ENCODE data around the gene INF2. TPM values are rescaled to one million over a fixed set of nuclear protein-coding genes. Genes with fewer than 3 reads are reported as not detected.

The INF2 gene
- total RNA-seq, 8 experiments from 2014 or later: 2.4 to 31.1 (median 7.5) TPM

DNA sequence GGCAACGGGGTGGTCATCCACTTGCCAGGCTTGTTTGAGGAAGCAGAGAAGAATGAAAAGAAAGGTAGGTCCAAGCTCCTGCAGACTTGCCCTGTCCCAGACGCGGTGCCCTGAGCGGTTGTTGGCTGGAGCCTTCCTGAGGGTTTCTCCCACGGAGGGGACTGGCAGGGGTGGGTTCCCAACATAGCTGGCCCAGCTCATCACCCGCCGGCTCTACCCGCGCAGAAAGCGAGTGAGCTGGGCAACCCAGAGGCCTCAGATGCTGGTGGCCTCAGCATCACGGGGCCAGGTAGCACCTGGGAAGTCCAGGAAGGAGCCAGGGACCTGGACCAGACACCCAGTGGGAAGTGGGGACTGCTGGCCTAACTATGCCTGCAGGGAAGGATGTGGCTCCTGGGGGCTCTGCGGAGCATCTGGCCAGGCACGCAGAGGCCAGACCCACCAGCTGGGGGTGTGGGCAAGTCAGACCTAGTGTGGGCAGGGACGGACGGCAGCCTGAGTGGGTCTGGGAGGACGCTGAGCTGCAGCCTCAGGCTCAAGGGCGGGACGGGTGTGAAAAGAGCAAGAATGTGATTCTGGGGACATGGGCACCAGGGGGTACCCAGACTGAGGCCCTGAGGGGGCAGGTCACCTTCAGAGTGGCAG, 49.1 kb downstream of the INF2 start:
- in situ Hi-C loops (cut with MboI; ENCODE audit: low pct_unique_long_range_greater_than_20kb in 2 of 9, low sequenced_read_pairs in 9 of 9, unreplicated experiment in 9 of 9): no loop called here
- WGBS, 10 experiments: 40 to 97% (median 74%) methylated on average over 1 to 10 of the region's 18 CpGs; no CpG with 5 or more reads in 5 of the 10 experiments
- no peak for ATAC-seq (replicated peaks in 6 of 8)
- no peaks in the 10 kb centered on the region for H3K4me1 ChIP-seq (replicated peaks in 1 of 2)
- H3K4me3 ChIP-seq: no peak overlapping the region
- no peak overlapping the region for H3K27ac ChIP-seq

DNA sequence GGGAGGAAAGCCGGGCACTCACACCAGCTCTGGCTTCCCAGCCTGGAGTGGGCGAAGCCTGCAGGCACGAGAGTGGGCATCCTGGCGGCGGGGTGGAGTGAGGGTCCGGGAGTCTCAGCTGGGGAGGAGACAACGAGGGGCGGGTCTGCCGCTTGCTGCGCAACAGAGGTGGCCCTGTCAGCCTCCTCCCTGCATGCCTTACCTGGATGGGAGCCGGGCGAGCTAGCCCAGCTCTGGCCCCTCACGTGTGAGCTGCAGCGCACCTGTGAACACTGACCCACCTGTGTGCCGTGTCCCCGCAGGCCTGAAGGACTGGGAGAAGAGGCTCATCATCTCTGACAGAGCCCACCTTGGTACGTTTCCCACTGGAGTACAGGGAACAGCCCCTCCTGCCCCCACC, 49.6 kb downstream of the INF2 start:
- no peak overlapping the region for H3K27ac ChIP-seq
- in situ Hi-C loops (cut with MboI; ENCODE audit: low pct_unique_long_range_greater_than_20kb in 2 of 9, low sequenced_read_pairs in 9 of 9, unreplicated experiment in 9 of 9): no loop called here
- no peak for ATAC-seq (replicated peaks in 6 of 8)
- no peak overlapping the region for H3K4me3 ChIP-seq
- H3K4me1 ChIP-seq (replicated peaks in 1 of 2): no peaks in the 10 kb centered on the region
- 72 to 100% (median 85%) methylated on average over 1 to 4 of the region's 17 CpGs; no CpG with 5 or more reads in 6 of the 10 experiments for WGBS, 10 experiments

GRCh38 chr14:104739546-104740516, 50.4 kb downstream of the INF2 start:
- 65 to 100% (median 86%) methylated on average over 2 to 15 of the region's 29 CpGs; no CpG with 5 or more reads in 5 of the 10 experiments for WGBS, 10 experiments
- in situ Hi-C loops (cut with MboI; ENCODE audit: low pct_unique_long_range_greater_than_20kb in 2 of 9, low sequenced_read_pairs in 9 of 9, unreplicated experiment in 9 of 9): no loop called here
- Histone ChIP-seq H3K4me3 (no peak overlapping the region), H3K4me1 (replicated peaks in 1 of 2) (no peaks in the 10 kb centered on the region), H3K27ac (no peak overlapping the region)
- no peak for ATAC-seq (replicated peaks in 6 of 8)

DNA sequence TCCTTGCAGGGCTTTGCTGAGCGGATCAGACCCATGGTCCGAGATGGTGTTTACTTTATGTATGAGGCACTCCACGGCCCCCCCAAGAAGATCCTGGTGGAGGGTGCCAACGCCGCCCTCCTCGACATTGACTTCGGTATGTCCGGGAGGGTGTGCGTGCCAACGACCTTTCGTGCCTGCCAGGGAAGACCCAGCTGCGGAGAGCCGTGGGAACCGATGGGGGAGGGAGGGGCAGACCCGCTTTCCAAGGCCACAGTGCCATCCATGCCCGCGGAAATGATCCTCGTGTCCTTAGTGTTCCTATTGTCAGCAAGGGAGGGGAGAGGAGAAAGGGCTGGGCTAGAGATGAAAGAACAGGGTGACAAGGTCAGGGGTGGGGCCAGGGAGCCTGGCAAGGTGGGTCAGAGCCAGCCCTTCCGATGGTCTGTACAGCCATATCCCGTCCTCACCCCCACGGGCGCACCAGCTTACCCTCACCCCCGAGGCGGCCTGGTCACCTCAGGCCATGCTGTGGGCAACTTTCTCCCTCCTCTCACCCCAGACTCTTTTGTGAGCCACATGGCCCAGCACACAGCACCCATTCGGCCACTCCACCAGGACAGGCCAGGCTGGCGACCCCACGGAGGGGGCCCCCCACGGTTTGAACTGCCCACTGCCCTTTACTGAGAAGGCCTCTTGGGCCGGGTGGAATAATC, 51.8 kb downstream of the INF2 start:
- ATAC-seq (replicated peaks in 6 of 8): peak in 1 of 8 experiments; percentile 5

GRCh38 chr14:104741803-104742251, 52.4 kb downstream of the INF2 start:
- Histone ChIP-seq H3K4me3 (no peak overlapping the region), H3K27ac (no peak overlapping the region), H3K4me1 (replicated peaks in 1 of 2) (no peaks in the 10 kb centered on the region)
- WGBS, 10 experiments: no CpG with 5 or more reads among the region's 23 CpGs
- peak in 3 of 8 experiments; percentile 4 to 16 (median 10) for ATAC-seq (replicated peaks in 6 of 8)
- in situ Hi-C loops (cut with MboI; ENCODE audit: low pct_unique_long_range_greater_than_20kb in 2 of 9, low sequenced_read_pairs in 9 of 9, unreplicated experiment in 9 of 9): no loop called here

More for the DNA sequence above, 51.8 kb downstream of the INF2 start:
- in situ Hi-C loops (cut with MboI; ENCODE audit: low pct_unique_long_range_greater_than_20kb in 2 of 9, low sequenced_read_pairs in 9 of 9, unreplicated experiment in 9 of 9): no loop called here
- H3K4me1 ChIP-seq (replicated peaks in 1 of 2): no peaks in the 10 kb centered on the region
- no peak overlapping the region for H3K4me3 ChIP-seq
- WGBS, 10 experiments: 0 to 100% (median 100%) methylated on average over 1 to 5 of the region's 29 CpGs; no CpG with 5 or more reads in 4 of the 10 experiments
- H3K27ac ChIP-seq: no peak overlapping the region

GRCh38 chr14:104742586-104743455, 53.4 kb downstream of the INF2 start:
- no peak overlapping the region for H3K4me3 ChIP-seq
- H3K4me1 ChIP-seq (replicated peaks in 1 of 2): no peaks in the 10 kb centered on the region
- in situ Hi-C loops (cut with MboI; ENCODE audit: low pct_unique_long_range_greater_than_20kb in 2 of 9, low sequenced_read_pairs in 9 of 9, unreplicated experiment in 9 of 9): no loop called here
- 71 to 100% (median 90%) methylated on average over 2 to 9 of the region's 32 CpGs; no CpG with 5 or more reads in 5 of the 10 experiments for WGBS, 10 experiments
- H3K27ac ChIP-seq: no peak overlapping the region
- peak in 4 of 8 experiments; percentile 39 to 55 (median 48) for ATAC-seq (replicated peaks in 6 of 8)

DNA sequence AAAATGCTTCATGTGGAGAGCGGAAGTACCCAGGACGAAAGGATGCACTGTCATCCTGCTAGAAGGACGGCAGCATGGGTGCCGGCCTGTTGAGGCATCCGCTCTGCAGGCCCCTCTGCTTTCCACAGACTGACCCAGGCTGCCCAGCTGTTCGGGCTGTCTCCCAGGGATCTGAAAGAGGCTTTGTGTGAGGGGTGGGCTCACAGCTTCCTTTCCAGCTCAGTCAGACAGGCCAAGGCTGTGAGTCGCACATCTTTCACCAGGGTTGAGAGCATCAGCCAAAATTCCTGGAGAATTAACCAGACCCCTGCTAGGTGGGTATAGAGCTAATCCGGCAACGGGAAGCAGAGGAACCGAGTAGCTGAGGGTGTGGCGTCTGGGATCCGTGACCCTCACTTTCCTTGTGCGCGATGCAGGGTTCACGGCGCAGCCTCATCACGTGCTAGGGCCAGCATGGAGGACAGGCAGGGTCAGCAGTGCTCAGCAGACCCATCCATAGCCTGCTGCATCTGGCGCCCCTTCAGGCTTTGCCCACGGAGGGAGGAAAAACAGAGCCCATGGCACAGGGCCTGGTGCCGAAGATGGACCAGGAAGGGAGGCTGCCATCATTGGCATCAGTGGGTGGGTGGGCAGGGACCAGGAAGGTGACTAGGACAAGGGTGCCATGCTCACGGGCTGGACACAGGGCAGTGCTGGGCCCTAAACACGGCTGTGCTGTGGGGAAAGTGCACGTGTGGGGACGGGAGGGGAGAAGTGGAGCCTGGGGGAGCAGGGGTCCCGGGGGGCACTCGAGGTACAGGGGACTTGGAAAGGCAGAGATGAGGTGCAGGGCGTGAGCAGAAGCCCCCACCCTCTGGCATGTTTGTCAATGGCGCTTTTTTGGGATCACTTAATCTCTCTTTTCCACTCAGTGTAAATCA, 54.3 kb downstream of the INF2 start:
- in situ Hi-C loops (cut with MboI; ENCODE audit: low pct_unique_long_range_greater_than_20kb in 2 of 9, low sequenced_read_pairs in 9 of 9, unreplicated experiment in 9 of 9): no loop called here
- Histone ChIP-seq H3K27ac (no peak overlapping the region), H3K4me1 (replicated peaks in 1 of 2) (peaks cover 0 to 4% of the 10 kb centered on the region in 2 donors), H3K4me3 (no peak overlapping the region)
- WGBS, 10 experiments: 16 to 97% (median 84%) methylated on average over 4 to 11 of the region's 28 CpGs; no CpG with 5 or more reads in 4 of the 10 experiments
- peak in 3 of 8 experiments; percentile 12 to 46 (median 15) for ATAC-seq (replicated peaks in 6 of 8)

GRCh38 chr14:104744484-104744883, 55.1 kb downstream of the INF2 start:
- ATAC-seq (replicated peaks in 6 of 8): no peak
- H3K27ac ChIP-seq: no peak overlapping the region
- peaks cover 0 to 4% of the 10 kb centered on the region in 2 donors for H3K4me1 ChIP-seq (replicated peaks in 1 of 2)
- 56 to 92% (median 70%) methylated on average over 1 to 5 of the region's 10 CpGs; no CpG with 5 or more reads in 4 of the 10 experiments for WGBS, 10 experiments
- in situ Hi-C loops (cut with MboI; ENCODE audit: low pct_unique_long_range_greater_than_20kb in 2 of 9, low sequenced_read_pairs in 9 of 9, unreplicated experiment in 9 of 9): no loop called here
- H3K4me3 ChIP-seq: no peak overlapping the region

DNA sequence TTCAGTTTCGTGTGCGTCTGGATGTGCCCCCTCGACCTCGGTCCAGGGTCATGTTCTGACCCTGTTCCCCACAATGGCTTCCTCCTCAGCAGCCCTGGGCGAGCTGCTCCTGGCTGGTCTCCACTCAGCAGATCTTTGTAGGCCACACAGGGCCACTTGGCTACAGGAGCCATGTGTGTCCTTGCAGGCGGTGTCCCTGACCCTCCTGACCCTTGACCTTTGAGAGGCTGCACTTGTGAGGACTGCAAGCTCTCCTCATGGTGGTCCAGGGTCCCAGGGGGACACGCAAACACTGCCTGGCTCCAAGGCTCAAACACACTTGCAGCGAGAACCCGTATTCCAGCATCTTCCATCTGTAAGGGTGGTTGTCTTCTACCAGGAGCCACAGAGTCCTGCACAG, 56.0 kb downstream of the INF2 start:
- H3K27ac ChIP-seq: no peak overlapping the region
- in situ Hi-C loops (cut with MboI; ENCODE audit: low pct_unique_long_range_greater_than_20kb in 2 of 9, low sequenced_read_pairs in 9 of 9, unreplicated experiment in 9 of 9): no loop called here
- no peak overlapping the region for H3K4me3 ChIP-seq
- 80 to 100% (median 100%) methylated on average over 1 to 4 of the region's 9 CpGs; no CpG with 5 or more reads in 3 of the 10 experiments for WGBS, 10 experiments
- no peak for ATAC-seq (replicated peaks in 6 of 8)
- H3K4me1 ChIP-seq (replicated peaks in 1 of 2): peaks cover 0 to 4% of the 10 kb centered on the region in 2 donors

DNA sequence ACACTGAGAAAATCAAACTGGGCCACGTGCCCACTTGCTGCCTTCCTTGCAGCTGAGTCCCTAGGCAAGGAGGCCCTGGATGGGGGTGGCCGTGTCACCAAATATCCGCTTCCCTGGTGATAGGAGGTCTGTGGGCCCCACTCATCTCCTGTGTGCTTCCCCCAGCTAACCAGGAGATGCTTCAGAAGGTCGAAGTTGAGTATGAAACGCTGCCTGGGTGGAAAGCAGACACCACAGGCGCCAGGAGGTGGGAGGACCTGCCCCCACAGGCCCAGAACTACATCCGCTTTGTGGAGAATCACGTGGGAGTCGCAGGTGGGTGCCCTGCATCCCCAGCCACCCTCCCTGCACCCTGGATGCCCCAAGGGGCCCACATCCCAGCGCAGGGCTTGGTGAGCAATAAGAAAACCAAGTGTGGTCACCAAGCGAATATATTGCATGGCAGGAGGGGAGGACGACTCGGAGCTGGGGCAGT, 56.7 kb downstream of the INF2 start:
- no peak for ATAC-seq (replicated peaks in 6 of 8)
- in situ Hi-C loops (cut with MboI; ENCODE audit: low pct_unique_long_range_greater_than_20kb in 2 of 9, low sequenced_read_pairs in 9 of 9, unreplicated experiment in 9 of 9): no loop called here
- no peak overlapping the region for H3K4me3 ChIP-seq
- H3K4me1 ChIP-seq (replicated peaks in 1 of 2): peaks cover 0 to 4% of the 10 kb centered on the region in 2 donors
- 82 to 86% methylated on average over 4 of the region's 13 CpGs; no CpG with 5 or more reads in 8 of the 10 experiments for WGBS, 10 experiments
- H3K27ac ChIP-seq: no peak overlapping the region

DNA sequence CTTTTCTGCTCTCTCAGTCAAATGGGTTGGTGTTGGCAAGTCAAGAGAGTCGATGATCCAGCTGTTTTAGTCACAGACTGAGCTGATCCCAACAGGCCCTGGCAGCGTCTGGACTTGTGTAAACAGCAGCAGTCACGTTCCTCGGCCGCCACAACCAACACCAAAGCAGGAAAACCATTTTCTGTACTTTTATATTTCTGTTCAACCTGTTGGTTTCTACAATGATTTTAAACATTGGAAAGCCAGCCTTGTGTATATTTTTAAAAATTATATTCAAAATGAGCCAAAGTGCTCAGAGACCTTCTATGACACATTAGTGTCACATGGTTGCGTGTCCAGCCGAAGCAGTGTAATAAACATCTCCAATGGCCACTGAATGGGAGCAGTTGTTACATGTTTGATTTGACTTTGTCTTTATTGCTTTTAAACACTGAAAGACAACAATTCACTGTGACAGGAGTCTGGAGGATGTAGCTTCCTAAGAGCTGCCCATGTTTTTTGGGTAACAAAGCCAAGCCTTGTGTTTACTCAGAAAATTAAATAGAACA, 57.6 kb downstream of the INF2 start:
- H3K27ac ChIP-seq: no peak overlapping the region
- 31 to 100% (median 86%) methylated on average over 1 to 7 of the region's 7 CpGs for WGBS, 10 experiments

More for the DNA sequence above, 57.6 kb downstream of the INF2 start:
- Histone ChIP-seq H3K4me1 (replicated peaks in 1 of 2) (peaks cover 0 to 7% of the 10 kb centered on the region in 2 donors), H3K4me3 (no peak overlapping the region)
- in situ Hi-C loops (cut with MboI; ENCODE audit: low pct_unique_long_range_greater_than_20kb in 2 of 9, low sequenced_read_pairs in 9 of 9, unreplicated experiment in 9 of 9): no loop called here
- ATAC-seq (replicated peaks in 6 of 8): no peak
